K562 (cell line): ENCODE measurements around the gene CSMD2. TPM values are rescaled to one million over a fixed set of nuclear protein-coding genes. Genes with fewer than 3 reads are reported as not detected.

Source experiments
- ATAC-seq: fragments of 200-7000 bp; cut with Tn5 transposase; 3 replicates; pipeline ENCODE4 v1.9.1; 2020; ENCODE audit warnings: moderate library complexity
- BruUV-seq: library from RNA; stranded (reverse); fragments of 400-500 nt; replicated peaks from 2 replicates; lab custom pipeline; 2021; lab: Mats Ljungman, UMichigan
- CTCF ChIA-PET: fragments of 300-600 bp; formaldehyde crosslinking; extraction: SDS; loops from one replicate; lab custom pipeline; 2021; ENCODE audit warnings: low intra/inter-chr PET ratio; lab: Yijun Ruan, JAX
- POLR2A ChIA-PET: fragments of 300-600, 350-650 bp; sonication (Branson Sonifier 250); formaldehyde crosslinking; extraction: SDS; loops from one replicate; lab custom pipeline; 2021; ENCODE audit warnings: antibody characterized with exemption, inconsistent platforms; lab: Yijun Ruan, JAX
- DNase-seq, 4 experiments: peaks; one replicate each; pipeline versions ENCODE4 v3.0.0 to v3.0.0-alpha.2; 2011 to 2018; ENCODE audit warnings: low spot score in 3 of 4, mixed read lengths in 3 of 4; ENCODE audit errors: extremely low read depth in 1 of 4
- FAIRE-seq: peaks from 2 replicates; lab custom pipeline; 2011; peaks lifted over from hg19 to GRCh38; lab: Jason Lieb, UNC
- H2AFZ ChIP-seq: 2 replicates; pipeline ENCODE4 v1.6.0; 2011; ENCODE audit warnings: low read depth, low read length, control low read depth, inconsistent platforms
- H3K27ac ChIP-seq: fragments of 200-600 bp; 3 replicates; pipeline ENCODE4 v1.8.0; 2011; ENCODE audit warnings: low read depth, mild to moderate bottlenecking, control low read depth, inconsistent platforms, low read length, moderate library complexity, mixed read lengths; ENCODE audit errors: extremely low read depth
- H3K27me3 ChIP-seq, 2 experiments: fragments of 300-600 bp in 1 of 2; 2 replicates in 1 of 2; 3 replicates in 1 of 2; pipeline versions ENCODE4 v1.6.0 to v1.8.0; 2011; ENCODE audit warnings: inconsistent platforms in 2 of 2, low read length in 2 of 2, mild to moderate bottlenecking in 1 of 2, mixed read lengths in 1 of 2, moderate library complexity in 1 of 2; ENCODE audit not compliant: control insufficient read depth in 2 of 2, insufficient read depth in 2 of 2
- H3K36me3 ChIP-seq: fragments of 300-600 bp; 3 replicates; pipeline ENCODE4 v1.8.0; 2011; ENCODE audit warnings: mild to moderate bottlenecking, low read length, inconsistent platforms; ENCODE audit not compliant: control insufficient read depth, insufficient read depth
- H3K4me1 ChIP-seq, 2 experiments: fragments of 200-600 bp in 1 of 2; replicated peaks in 1 of 2; 2 replicates in 1 of 2; 3 replicates in 1 of 2; pipeline versions ENCODE4 v1.5.1 to v1.8.0; 2011; ENCODE audit warnings: inconsistent platforms in 2 of 2, low read length in 2 of 2, mild to moderate bottlenecking in 1 of 2, mixed read lengths in 1 of 2, moderate library complexity in 1 of 2; ENCODE audit not compliant: control insufficient read depth in 2 of 2, insufficient read depth in 2 of 2
- H3K4me2 ChIP-seq: 2 replicates; pipeline ENCODE4 v1.6.1; 2011; ENCODE audit warnings: low read length, control low read depth, inconsistent platforms, mixed read lengths; ENCODE audit not compliant: insufficient read depth
- H3K4me3 ChIP-seq: fragments of 200-600 bp; sonication (generic), shearing (Covaris generic); 2 replicates; pipeline ENCODE4 v1.5.1; 2016; ENCODE audit warnings: control low read depth, inconsistent platforms
- H3K79me2 ChIP-seq: fragments of 200-600 bp; 3 replicates; pipeline ENCODE4 v1.8.0; 2011; ENCODE audit warnings: low read length, inconsistent platforms; ENCODE audit not compliant: control insufficient read depth, insufficient read depth
- H3K9ac ChIP-seq, 2 experiments: 2 replicates each; pipeline versions ENCODE4 v1.6.0 to v1.6.1; 2011; ENCODE audit warnings: low read depth in 2 of 2, low read length in 2 of 2, control low read depth in 1 of 2, inconsistent platforms in 1 of 2, mild to moderate bottlenecking in 1 of 2, mixed read lengths in 1 of 2; ENCODE audit not compliant: insufficient read depth in 1 of 2
- H3K9me1 ChIP-seq: one replicate; pipeline ENCODE4 v1.6.0; 2011; ENCODE audit warnings: inconsistent platforms, mild to moderate bottlenecking, low read length, moderate library complexity; ENCODE audit not compliant: control insufficient read depth, insufficient read depth
- H3K9me3 ChIP-seq: replicated peaks from 2 replicates; pipeline ENCODE4 v1.5.1; 2011; ENCODE audit warnings: low read depth, low read length, inconsistent platforms; ENCODE audit not compliant: control insufficient read depth, insufficient read depth
- H4K20me1 ChIP-seq: replicated peaks from 2 replicates; pipeline ENCODE4 v1.6.1; 2011; ENCODE audit warnings: low read length, inconsistent platforms, mixed read lengths; ENCODE audit not compliant: control insufficient read depth, insufficient read depth
- CHD4 ChIP-seq: fragments of 200-600 bp; sonication (generic); IDR thresholded peaks from 3 replicates; pipeline ENCODE4 v1.6.1; 2012; ENCODE audit warnings: low read depth, mild to moderate bottlenecking, mixed read lengths, low read length, inconsistent platforms; ENCODE audit not compliant: insufficient read depth, insufficient replicate concordance, poor library complexity, severe bottlenecking
- DPF2 ChIP-seq: fragments of 450-650 bp; IDR thresholded peaks from 2 replicates; pipeline ENCODE4 v1.6.1; 2016
- FOXO4 ChIP-seq: fragments of 450-650 bp; formaldehyde crosslinking; IDR thresholded peaks from 2 replicates; pipeline ENCODE4 v1.4.0; 2020; ENCODE audit warnings: mild to moderate bottlenecking, moderate library complexity
- KLF6 ChIP-seq: fragments of 250-450 bp; sonication (Bioruptor Pico); IDR thresholded peaks from 2 replicates; pipeline ENCODE4 v1.4.0; 2020; ENCODE audit warnings: mild to moderate bottlenecking, moderate library complexity, borderline replicate concordance
- MLLT1 ChIP-seq, 2 experiments: fragments of 450-650 bp; IDR thresholded peaks; 2 replicates each; pipeline ENCODE4 v1.6.1; 2016
- NR1H2 ChIP-seq: sonication (generic); formaldehyde crosslinking; IDR thresholded peaks from 2 replicates; pipeline ENCODE4 v1.4.0; 2020; ENCODE audit warnings: mild to moderate bottlenecking, missing genetic modification reagents
- NRF1 ChIP-seq, 2 experiments: fragments of 450-650 bp; IDR thresholded peaks in 1 of 2; conservative IDR thresholded peaks in 1 of 2; 2 replicates each; pipeline ENCODE4 v1.6.1; 2014; ENCODE audit warnings: mild to moderate bottlenecking in 2 of 2
- NUFIP1 ChIP-seq: fragments of 450-650 bp; IDR thresholded peaks from 2 replicates; pipeline ENCODE4 v1.6.1; 2018; ENCODE audit not compliant: partially characterized antibody
- PKNOX1 ChIP-seq: fragments of 450-650 bp; IDR thresholded peaks from 2 replicates; pipeline ENCODE4 v1.6.1; 2016
- RBM15 ChIP-seq: fragments of 200-400 bp; formaldehyde crosslinking; IDR thresholded peaks from 2 replicates; pipeline ENCODE4 v1.6.1; 2018; ENCODE audit warnings: mild to moderate bottlenecking, low read length, moderate library complexity; ENCODE audit not compliant: insufficient read depth
- STAT5A ChIP-seq: IDR thresholded peaks from 2 replicates; pipeline ENCODE4 v1.6.1; 2012; ENCODE audit warnings: low read length, inconsistent platforms, borderline replicate concordance
- TRIM24 ChIP-seq, 2 experiments: fragments of 450-650 bp; IDR thresholded peaks; 2 replicates each; pipeline ENCODE4 v1.6.1; 2016
- ZNF24 ChIP-seq: fragments of 450-650 bp; IDR thresholded peaks from 2 replicates; pipeline ENCODE4 v1.6.1; 2016
- ZNF830 ChIP-seq: fragments of 250-450 bp; sonication (Bioruptor Pico); IDR thresholded peaks from 2 replicates; pipeline ENCODE4 v1.5.0; 2021; ENCODE audit warnings: mild to moderate bottlenecking
- WGBS: fragments of 100-300 bp; shearing (Covaris generic); methylation state at CpG from one replicate; pipeline ENCODE4 v1.1.6; 2016; ENCODE audit warnings: low coverage, mixed read lengths; ENCODE audit not compliant: insufficient coverage; ENCODE audit errors: missing lambda C conversion rate; 5-methylcytosine and 5-hydroxymethylcytosine counted together
- in situ Hi-C: fragments of 300-500 bp; cut with MboI; formaldehyde crosslinking; loops from 4 replicates; pipeline ENCODE4 v1.15.0; 2018; ENCODE audit warnings: inconsistent platforms, mixed read lengths
- intact Hi-C: fragments of 100-400 bp; cut with micrococcal nuclease; formaldehyde crosslinking; loops from 2 replicates; pipeline ENCODE4 v1.14.2; 2022
- polyA plus RNA-seq, 8 experiments: library from polyadenylated mRNA; depleted of rRNA in 4 of 8; stranded (reverse) in 5 of 8; unstranded in 3 of 8; fragments of >200 nt; fragmentation: Nextera tagmentation in 2 of 8; fragmentation: Illumina TruSeq in 1 of 8; extraction: Ambion mirVana in 2 of 8; extraction: Trizol in 1 of 8; gene quantifications; 2 replicates each; pipeline versions ENCODE4 v1.2.1 to v1.2.3, GENCODE V29; 2011 to 2014; ENCODE audit warnings: inconsistent platforms in 1 of 8, missing spikeins in 1 of 8
- total RNA-seq, 7 experiments: library from RNA; depleted of rRNA in 6 of 7; stranded (reverse); fragments of >200 nt in 6 of 7; fragmentation: Illumina TruSeq in 2 of 7; extraction: Trizol in 2 of 7; gene quantifications; 2 replicates each; pipeline versions ENCODE4 v1.2.1 to v1.2.3, GENCODE V29; 2011 to 2021; ENCODE audit warnings: low replicate concordance in 1 of 7

Gene CSMD2
- total and polyA plus RNA-seq, 9 of the 15 experiments (the other 6 are each of a cell fraction or from before 2014, with no cell fraction given) = not detected

- no peaks in the 10 kb centered on the region; the same call in 1 of the 2 replicates for H3K9me3 ChIP-seq
- no peaks in the 10 kb centered on the region; a peak in 1 of 5 replicates for H3K27me3 ChIP-seq
- H3K9ac ChIP-seq = no peak overlapping the region
- WGBS = 0% methylated on average over 3 of the region's 3 CpGs
- TF ChIP-seq NUFIP1 = no peak
- TF ChIP-seq NRF1 (conservative IDR thresholded peaks at IDR 0.05 in 1 of 2, IDR thresholded peaks at IDR 0.05 in 1 of 2) = no peak
- TF ChIP-seq CHD4 = no peak
- no peak for TF ChIP-seq DPF2
- TF ChIP-seq STAT5A = no peak
- TF ChIP-seq TRIM24 (IDR thresholded peaks at IDR 0.05) = no peak
- no peak for TF ChIP-seq KLF6 (CRISPR knock-in tag)
- DNase-seq = no peak
- POLR2A ChIA-PET = no interaction called here
- no peaks in the 10 kb centered on the region for H3K4me1 ChIP-seq
- in situ Hi-C loops = no loop called here
- no peak overlapping the region for H3K27ac ChIP-seq
- no peak overlapping the region for H3K4me3 ChIP-seq
- intact Hi-C loops = no loop called here
- FAIRE-seq = no peak
- no peak for ATAC-seq
- no peaks in the 10 kb centered on the region for H3K79me2 ChIP-seq
- 0 out of 2 replicates have a peak, but pooled peaks cover 2% of the 10 kb centered on the region for H4K20me1 ChIP-seq
- H3K9me1 ChIP-seq = no peaks in the 10 kb centered on the region
- H3K4me2 ChIP-seq = no peak overlapping the region
- H3K36me3 ChIP-seq = no peaks in the 10 kb centered on the region
- CTCF ChIA-PET = no interaction called here
- no TSS peak for BruUV-seq
- H2AFZ ChIP-seq = no peak overlapping the region
These were observed 221.1 kb downstream of the CSMD2 start for GRCh38 chr1:33943978-33944377.

- Histone ChIP-seq H3K4me3 (no peak overlapping the region), H3K36me3 (no peaks in the 10 kb centered on the region), H3K9ac (no peak overlapping the region), H4K20me1 (no peaks in the 10 kb centered on the region), H3K4me2 (no peak overlapping the region), H3K9me1 (no peaks in the 10 kb centered on the region), H3K9me3 (no peaks in the 10 kb centered on the region), H3K79me2 (no peaks in the 10 kb centered on the region), H2AFZ (no peak overlapping the region), H3K27ac (no peak overlapping the region), H3K4me1 (no peaks in the 10 kb centered on the region), H3K27me3 (peaks cover 0 to 10% of the 10 kb centered on the region in 2 experiments; a peak in 1 of 5 replicates)
- ChIA-PET CTCF (no interaction called here), POLR2A (no interaction called here)
- 0% methylated on average over 3 of the region's 3 CpGs for WGBS
- intact Hi-C loops = no loop called here
- DNase-seq (no peak), ATAC-seq (no peak), FAIRE-seq (no peak)
- no TSS peak for BruUV-seq
- in situ Hi-C loops = no loop called here
- TF ChIP-seq FOXO4 (CRISPR knock-in tag) (no peak), MLLT1 (IDR thresholded peaks at IDR 0.05) (no peak), RBM15 (no peak), PKNOX1 (no peak), ZNF24 (no peak), ZNF830 (CRISPR knock-in tag) (no peak), NR1H2 (no peak)
These were observed 232.2 kb downstream of the CSMD2 start for GRCh38 chr1:33932871-33933270.
